ENCODE data around the gene UFD1. TPM values are rescaled to one million over a fixed set of nuclear protein-coding genes. Genes with fewer than 3 reads are reported as not detected.
A peak's percentile ranks its signal among the peaks of the same experiment; 100 is the strongest.

UFD1 gene
- 10 to 100 TPM; 33.0 to 57.4 (median 45.6) TPM for total RNA-seq

GRCh38 chr22:19478901-19479354, at the start of gene UFD1:
Gene UFD1 (minus strand): TSS chr22:19479193. CDS start chr22:19479085, 108 bp downstream.
- H3K27me3 ChIP-seq: no peaks in the 10 kb centered on the region
- 0% methylated on average over 6 of the region's 42 CpGs for WGBS, 2 donors
- peak in 3 of 4 donors; percentile 13 to 55 (median 53) for TF ChIP-seq POLR2A (IDR thresholded peaks at IDR 0.05)
- TF ChIP-seq CTCF (IDR thresholded peaks at IDR 0.05): peak in 2 of 6 experiments; percentile 5 to 21
- H3K36me3 ChIP-seq: peaks cover 0 to 18% (median 5%) of the 10 kb centered on the region in 3 donors
- no peaks in the 10 kb centered on the region for H3K9me3 ChIP-seq
- peak within 1 kb of the TSS; percentile 95 to 99 (median 96) for H3K27ac ChIP-seq
- H3K4me1 ChIP-seq: peaks cover 18 to 58% (median 26%) of the 10 kb centered on the region in 3 donors
- DNase-seq: no peak
- intact Hi-C loops (cut with DNase I): no loop called here
- H3K4me3 ChIP-seq: peak within 1 kb of the TSS; percentile 67 to 95 (median 84)

- H3K9me3 ChIP-seq: no peaks in the 10 kb centered on the region
- H3K4me3 ChIP-seq: no peak overlapping the region
- no peak overlapping the region for H3K27ac ChIP-seq
- WGBS, 2 donors: 50 to 76% methylated on average over 4 to 8 of the region's 17 CpGs
- peaks cover 0 to 70% (median 5%) of the 10 kb centered on the region in 4 donors for H3K27me3 ChIP-seq
- H3K36me3 ChIP-seq: no peaks in the 10 kb centered on the region
- no peak for TF ChIP-seq POLR2A (IDR thresholded peaks at IDR 0.05)
- TF ChIP-seq CTCF (IDR thresholded peaks at IDR 0.05): no peak
- peaks cover 14 to 27% (median 17%) of the 10 kb centered on the region in 3 donors for H3K4me1 ChIP-seq
- no peak for DNase-seq
- intact Hi-C loops (cut with DNase I): no loop called here
These were observed 48.9 kb upstream of the UFD1 start for GRCh38 chr22:19527861-19528417.

- TF ChIP-seq POLR2A (IDR thresholded peaks at IDR 0.05): no peak
- TF ChIP-seq CTCF (IDR thresholded peaks at IDR 0.05): no peak
- intact Hi-C loops (cut with DNase I): no loop called here
- DNase-seq: no peak
- Histone ChIP-seq H3K9me3 (no peaks in the 10 kb centered on the region), H3K27ac (no peak overlapping the region), H3K27me3 (peaks cover 0 to 76% (median 5%) of the 10 kb centered on the region in 4 donors), H3K36me3 (no peaks in the 10 kb centered on the region), H3K4me3 (no peak overlapping the region), H3K4me1 (peaks cover 14 to 33% (median 17%) of the 10 kb centered on the region in 3 donors)
- 76 to 80% methylated on average over 5 of the region's 5 CpGs for WGBS, 2 donors
These were observed 48.3 kb upstream of the UFD1 start for GRCh38 chr22:19527321-19527721.

GRCh38 chr22:19526702-19527111, 47.7 kb upstream of the UFD1 start:
- 67 to 79% methylated on average over 2 to 3 of the region's 7 CpGs for WGBS, 2 donors
- intact Hi-C loops (cut with DNase I): no loop called here

More at GRCh38 chr22:19526702-19527111, 47.7 kb upstream of the UFD1 start:
- Histone ChIP-seq H3K4me1 (peaks cover 14 to 33% (median 17%) of the 10 kb centered on the region in 3 donors), H3K27ac (no peak overlapping the region), H3K9me3 (no peaks in the 10 kb centered on the region), H3K4me3 (no peak overlapping the region), H3K27me3 (peaks cover 0 to 80% (median 5%) of the 10 kb centered on the region in 4 donors), H3K36me3 (no peaks in the 10 kb centered on the region)
- TF ChIP-seq CTCF (IDR thresholded peaks at IDR 0.05) (no peak), POLR2A (IDR thresholded peaks at IDR 0.05) (no peak)
- DNase-seq: no peak

Data from esophagus squamous epithelium (tissue), 5 donors.